Neutrophil (primary cell): Measurements from ENCODE around the gene TECTA.

ENCODE experiments used
- H3K27ac ChIP-seq: fragments of 200-600 bp; sonication (generic); 2 replicates; pipeline ENCODE4 v1.5.1; 2016; ENCODE audit warnings: mild to moderate bottlenecking, moderate library complexity
- H3K27me3 ChIP-seq: fragments of 200-600 bp; sonication (generic); 2 replicates; pipeline ENCODE4 v1.6.0; 2016; ENCODE audit warnings: mild to moderate bottlenecking
- H3K36me3 ChIP-seq: fragments of 200-600 bp; sonication (generic); 2 replicates; pipeline ENCODE4 v1.5.1; 2017
- H3K4me1 ChIP-seq, 2 experiments: fragments of 200-600 bp in 1 of 2; sonication (generic) in 1 of 2; 1 replicate in 1 of 2; 2 replicates in 1 of 2; pipeline versions ENCODE4 v1.5.1 to v1.6.1; 2013 to 2016; ENCODE audit warnings: low read depth in 1 of 2, low read length in 1 of 2, mild to moderate bottlenecking in 1 of 2, moderate library complexity in 1 of 2; ENCODE audit not compliant: control insufficient read depth in 1 of 2, insufficient read depth in 1 of 2
- H3K4me3 ChIP-seq, 2 experiments: fragments of 200-600 bp in 1 of 2; sonication (generic) in 1 of 2; 1 replicate in 1 of 2; 2 replicates in 1 of 2; pipeline ENCODE4 v1.5.1; 2013 to 2016; ENCODE audit warnings: low read depth in 1 of 2, low read length in 1 of 2, mild to moderate bottlenecking in 1 of 2, moderate library complexity in 1 of 2
- H3K9me3 ChIP-seq: fragments of 200-600 bp; sonication (generic); 2 replicates; pipeline ENCODE4 v1.5.1; 2016
- TF ChIP-seq, protein P1 (sequence below): fragments of 200-600 bp; sonication (generic); IDR thresholded peaks from 2 replicates; pipeline ENCODE4 v1.5.1; 2016; ENCODE audit warnings: antibody characterized with exemption

The TECTA gene

DNA sequence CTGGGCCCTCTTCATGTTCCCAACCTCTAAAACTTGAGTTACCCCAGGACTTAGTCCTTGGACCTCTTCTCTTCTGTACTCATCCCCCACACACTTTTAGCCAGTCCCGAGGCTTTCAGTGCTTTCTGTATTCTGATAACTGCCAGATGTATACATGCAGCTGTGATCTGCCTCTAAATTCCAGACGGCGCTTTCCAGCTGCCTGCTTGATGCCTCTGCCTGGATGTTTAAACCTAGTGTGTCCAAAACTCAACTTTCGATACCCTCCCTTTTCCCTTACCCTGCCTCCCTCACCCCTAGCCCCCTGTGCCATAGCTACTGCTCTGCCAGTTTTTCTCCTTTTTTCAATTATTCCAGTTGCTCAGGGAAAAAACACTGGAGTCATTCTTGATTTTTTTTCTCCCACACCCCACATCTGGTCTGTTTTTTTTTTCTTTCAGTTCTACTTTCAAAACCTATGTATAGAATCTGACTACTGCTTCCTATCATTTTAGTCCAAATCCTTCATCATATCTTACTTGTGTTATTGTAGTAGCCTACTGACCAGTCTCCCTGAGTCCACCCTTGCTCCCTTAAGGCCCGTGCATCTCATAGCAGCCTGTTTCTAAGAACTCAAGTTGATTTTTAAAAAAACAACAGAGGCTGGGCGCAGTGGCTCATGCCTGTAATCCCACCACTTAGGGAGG is 32.9 kb upstream of the TECTA start:
- H3K9me3 ChIP-seq: no peaks in the 10 kb centered on the region
- no peaks in the 10 kb centered on the region for H3K36me3 ChIP-seq
- no peak overlapping the region for H3K4me3 ChIP-seq
- H3K4me1 ChIP-seq: no peaks in the 10 kb centered on the region
- H3K27ac ChIP-seq: no peak overlapping the region
- H3K27me3 ChIP-seq: no peaks in the 10 kb centered on the region
- TF ChIP-seq, protein P1, sequence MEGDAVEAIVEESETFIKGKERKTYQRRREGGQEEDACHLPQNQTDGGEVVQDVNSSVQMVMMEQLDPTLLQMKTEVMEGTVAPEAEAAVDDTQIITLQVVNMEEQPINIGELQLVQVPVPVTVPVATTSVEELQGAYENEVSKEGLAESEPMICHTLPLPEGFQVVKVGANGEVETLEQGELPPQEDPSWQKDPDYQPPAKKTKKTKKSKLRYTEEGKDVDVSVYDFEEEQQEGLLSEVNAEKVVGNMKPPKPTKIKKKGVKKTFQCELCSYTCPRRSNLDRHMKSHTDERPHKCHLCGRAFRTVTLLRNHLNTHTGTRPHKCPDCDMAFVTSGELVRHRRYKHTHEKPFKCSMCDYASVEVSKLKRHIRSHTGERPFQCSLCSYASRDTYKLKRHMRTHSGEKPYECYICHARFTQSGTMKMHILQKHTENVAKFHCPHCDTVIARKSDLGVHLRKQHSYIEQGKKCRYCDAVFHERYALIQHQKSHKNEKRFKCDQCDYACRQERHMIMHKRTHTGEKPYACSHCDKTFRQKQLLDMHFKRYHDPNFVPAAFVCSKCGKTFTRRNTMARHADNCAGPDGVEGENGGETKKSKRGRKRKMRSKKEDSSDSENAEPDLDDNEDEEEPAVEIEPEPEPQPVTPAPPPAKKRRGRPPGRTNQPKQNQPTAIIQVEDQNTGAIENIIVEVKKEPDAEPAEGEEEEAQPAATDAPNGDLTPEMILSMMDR: no peak

- Histone ChIP-seq H3K4me1 (no peaks in the 10 kb centered on the region), H3K36me3 (no peaks in the 10 kb centered on the region), H3K9me3 (no peaks in the 10 kb centered on the region), H3K27me3 (no peaks in the 10 kb centered on the region), H3K27ac (no peak overlapping the region), H3K4me3 (no peak overlapping the region)
- TF ChIP-seq, protein P1: no peak
These were observed 32.3 kb upstream of the TECTA start for GRCh38 chr11:121068787-121069186.

DNA sequence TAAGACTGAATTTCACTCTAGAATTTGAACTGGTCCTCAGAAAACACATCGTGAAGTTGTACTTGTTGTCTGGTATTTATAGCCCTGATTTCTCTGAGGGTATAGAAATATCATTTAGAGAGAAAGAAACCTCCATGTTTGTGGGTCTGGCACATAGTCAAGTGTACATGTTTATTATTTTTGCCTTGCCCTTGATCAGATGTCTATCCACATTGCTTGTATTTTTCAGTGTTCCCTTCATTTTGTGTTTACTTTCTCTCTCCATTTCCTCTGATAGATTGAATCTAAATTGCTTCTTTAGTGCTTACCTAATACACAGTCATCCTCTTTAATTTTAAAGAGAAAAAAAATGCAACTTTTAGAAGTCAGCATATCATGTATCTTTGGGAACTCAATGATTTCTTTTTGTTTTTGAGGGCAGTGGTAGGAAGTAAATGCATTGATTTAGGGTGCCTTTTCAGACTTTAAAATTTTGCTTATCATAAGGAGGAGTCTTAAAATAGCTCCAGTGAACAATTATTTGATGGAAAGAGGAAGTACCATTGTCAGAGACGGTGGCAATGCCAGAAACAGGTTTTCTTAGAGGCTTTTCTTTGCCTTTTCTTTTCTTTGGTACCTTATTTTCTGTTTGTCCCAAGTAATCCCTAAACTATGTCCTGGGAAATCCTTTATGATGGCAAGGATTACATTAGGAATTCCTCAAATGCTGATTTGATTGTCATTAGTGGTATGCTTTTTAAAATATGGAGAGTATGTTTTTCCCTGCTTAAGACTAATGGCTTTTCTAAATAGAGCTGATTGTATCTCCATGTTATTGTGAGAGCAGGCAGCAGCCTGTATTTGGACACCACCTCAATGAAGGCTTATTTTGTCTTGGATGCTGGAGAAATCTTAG is 29.8 kb upstream of the TECTA start:
- H3K27me3 ChIP-seq: no peaks in the 10 kb centered on the region
- no peaks in the 10 kb centered on the region for H3K4me1 ChIP-seq
- TF ChIP-seq, protein P1: no peak
- no peak overlapping the region for H3K27ac ChIP-seq
- H3K9me3 ChIP-seq: no peaks in the 10 kb centered on the region
- H3K36me3 ChIP-seq: no peaks in the 10 kb centered on the region
- no peak overlapping the region for H3K4me3 ChIP-seq

DNA sequence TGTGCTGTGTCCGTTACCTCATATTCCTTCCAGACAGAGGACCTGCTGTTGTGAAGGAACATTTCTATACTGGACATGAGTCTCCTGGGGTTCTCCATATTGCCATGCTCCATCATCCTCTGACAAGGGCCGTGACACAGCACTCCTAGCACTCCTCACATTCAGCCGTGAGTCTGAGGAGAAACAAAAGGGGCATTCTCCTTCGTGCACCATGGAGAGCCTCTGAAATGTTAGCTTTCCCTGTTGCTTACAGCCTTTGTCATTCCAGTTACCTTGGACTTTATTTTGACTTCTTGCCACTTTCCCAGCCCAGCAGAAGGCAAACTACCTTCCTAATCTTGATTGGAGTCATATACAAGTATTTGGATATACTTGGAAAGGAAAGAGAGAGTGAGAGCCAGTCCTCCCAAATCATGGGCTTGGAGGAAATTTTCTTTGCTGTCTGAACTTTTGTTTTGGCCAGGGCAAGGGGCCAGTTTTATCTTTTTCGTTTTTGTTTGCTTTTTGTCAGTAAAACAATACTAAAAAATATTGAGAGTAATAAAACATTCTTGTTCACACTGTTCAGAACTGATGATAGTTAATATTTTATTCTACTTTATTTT is 29.1 kb upstream of the TECTA start:
- Histone ChIP-seq H3K4me3 (no peak overlapping the region), H3K36me3 (no peaks in the 10 kb centered on the region), H3K9me3 (no peaks in the 10 kb centered on the region), H3K27ac (no peak overlapping the region), H3K4me1 (no peaks in the 10 kb centered on the region), H3K27me3 (no peaks in the 10 kb centered on the region)
- TF ChIP-seq, protein P1: no peak

GRCh38 chr11:121081321-121081720 is 19.7 kb upstream of the TECTA start:
- TF ChIP-seq, protein P1: no peak
- H3K4me1 ChIP-seq: no peaks in the 10 kb centered on the region
- no peaks in the 10 kb centered on the region for H3K36me3 ChIP-seq
- H3K27ac ChIP-seq: no peak overlapping the region
- no peaks in the 10 kb centered on the region for H3K27me3 ChIP-seq
- no peak overlapping the region for H3K4me3 ChIP-seq
- H3K9me3 ChIP-seq: no peaks in the 10 kb centered on the region
